ENCODE measurements around the gene WNT3A.

DNA sequence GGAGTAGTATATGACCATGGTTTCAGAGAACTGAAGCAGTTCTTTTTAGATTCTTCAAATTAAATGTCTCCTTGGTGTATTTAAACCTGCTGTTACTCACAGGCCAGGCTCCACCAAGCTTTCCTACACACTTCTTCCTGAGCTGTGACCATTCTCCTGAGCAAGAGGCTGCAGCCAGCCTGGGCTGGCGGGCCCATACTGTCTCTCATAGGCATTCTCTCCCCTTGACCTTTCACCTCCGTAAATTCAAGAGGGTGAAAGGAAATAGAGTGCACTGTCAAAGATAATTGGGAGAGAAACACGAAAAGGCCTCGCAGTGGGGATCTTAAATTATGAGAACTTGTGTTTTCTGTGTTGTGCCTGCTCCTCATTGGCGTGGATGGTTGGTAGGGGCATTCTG lies 78.0 kb downstream of the WNT3A start:
- no peak for TF ChIP-seq POLR2A (IDR thresholded peaks at IDR 0.05)
- TF ChIP-seq, protein P1, sequence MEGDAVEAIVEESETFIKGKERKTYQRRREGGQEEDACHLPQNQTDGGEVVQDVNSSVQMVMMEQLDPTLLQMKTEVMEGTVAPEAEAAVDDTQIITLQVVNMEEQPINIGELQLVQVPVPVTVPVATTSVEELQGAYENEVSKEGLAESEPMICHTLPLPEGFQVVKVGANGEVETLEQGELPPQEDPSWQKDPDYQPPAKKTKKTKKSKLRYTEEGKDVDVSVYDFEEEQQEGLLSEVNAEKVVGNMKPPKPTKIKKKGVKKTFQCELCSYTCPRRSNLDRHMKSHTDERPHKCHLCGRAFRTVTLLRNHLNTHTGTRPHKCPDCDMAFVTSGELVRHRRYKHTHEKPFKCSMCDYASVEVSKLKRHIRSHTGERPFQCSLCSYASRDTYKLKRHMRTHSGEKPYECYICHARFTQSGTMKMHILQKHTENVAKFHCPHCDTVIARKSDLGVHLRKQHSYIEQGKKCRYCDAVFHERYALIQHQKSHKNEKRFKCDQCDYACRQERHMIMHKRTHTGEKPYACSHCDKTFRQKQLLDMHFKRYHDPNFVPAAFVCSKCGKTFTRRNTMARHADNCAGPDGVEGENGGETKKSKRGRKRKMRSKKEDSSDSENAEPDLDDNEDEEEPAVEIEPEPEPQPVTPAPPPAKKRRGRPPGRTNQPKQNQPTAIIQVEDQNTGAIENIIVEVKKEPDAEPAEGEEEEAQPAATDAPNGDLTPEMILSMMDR (IDR thresholded peaks at IDR 0.05): no peak

All from esophagus squamous epithelium (tissue), 4 donors.